Lower lobe of right lung (tissue), 2 donors: Measurements from ENCODE around the gene CACTIN. TPM values are rescaled to one million over a fixed set of nuclear protein-coding genes. Genes with fewer than 3 reads are reported as not detected.
"Not testable (repeated sequence)": the region's sequence is repeated elsewhere in the genome, so short reads cannot be mapped to it uniquely, and the experiment has no call there.

Source experiments
- ATAC-seq, 2 donors: fragments of 200-7000 bp; cut with Tn5 transposase; one replicate each; pipeline ENCODE4 v1.9.1; 2020 to 2022; ENCODE audit warnings: mild to moderate bottlenecking in 2 of 2, moderate library complexity in 2 of 2
- DNase-seq: peaks from one replicate; pipeline ENCODE4 v3.0.0-alpha.2; 2020
- H3K27ac ChIP-seq: fragments of 200-600 bp; one replicate; pipeline ENCODE4 v1.8.0; 2022
- H3K27me3 ChIP-seq: fragments of 200-600 bp; one replicate; pipeline ENCODE4 v1.8.0; 2022; ENCODE audit warnings: low read depth
- H3K36me3 ChIP-seq: fragments of 200-600 bp; one replicate; pipeline ENCODE4 v1.8.0; 2022; ENCODE audit warnings: mild to moderate bottlenecking
- H3K4me1 ChIP-seq: fragments of 200-600 bp; one replicate; pipeline ENCODE4 v1.8.0; 2022
- H3K4me3 ChIP-seq: fragments of 200-600 bp; one replicate; pipeline ENCODE4 v1.8.0; 2022; ENCODE audit warnings: mild to moderate bottlenecking
- H3K9me3 ChIP-seq: fragments of 200-600 bp; one replicate; pipeline ENCODE4 v1.8.0; 2022
- intact Hi-C: fragments of 100-400 bp; cut with DNase I; formaldehyde crosslinking; loops from one replicate; pipeline ENCODE4 v1.11.0; 2022
- total RNA-seq: library from RNA; stranded (reverse); fragmentation: NEBNext Ultra II Directional; extraction: Animal tissue kit (Norgen Biotek cat#: 25700); gene quantifications from one replicate; pipeline ENCODE4 v1.2.1, GENCODE V29; 2021
- TF ChIP-seq, protein P1 (sequence below): fragments of 200-600 bp; IDR thresholded peaks from one replicate; pipeline ENCODE4 v1.8.0; 2022; ENCODE audit warnings: antibody characterized with exemption, mild to moderate bottlenecking
- donor health status: DM: no; HTN: yes; CAD: no; lungs with severe emphysema.

CACTIN gene
- total RNA-seq, 1 donor from 2014 or later: 20.3 TPM

DNA sequence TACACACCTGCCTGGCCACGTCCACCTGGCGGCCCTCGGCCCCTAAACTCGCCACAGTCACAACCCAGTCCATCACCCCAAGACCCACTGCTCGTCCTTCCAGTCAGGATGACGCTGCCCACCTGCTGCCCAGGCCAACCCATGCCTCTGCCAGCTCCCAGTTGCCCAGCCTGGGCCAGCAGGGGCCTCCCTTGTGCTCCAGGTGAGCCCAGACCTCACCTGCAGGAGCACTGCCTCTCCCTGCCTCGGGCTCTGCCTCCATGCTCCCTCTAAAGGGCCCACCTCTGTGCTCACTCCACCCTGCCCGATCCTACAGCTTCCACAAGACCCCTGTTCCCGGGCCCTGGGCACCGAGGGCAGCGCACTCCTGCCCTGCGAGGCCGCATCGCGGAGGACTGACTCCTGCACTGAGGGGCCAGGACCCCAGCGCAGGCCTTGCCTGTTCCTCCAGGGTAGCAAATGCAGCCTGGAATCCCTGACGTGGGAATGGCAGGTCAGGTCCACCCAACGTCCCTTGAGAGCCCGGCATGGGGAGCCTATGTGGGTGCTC is 8.0 kb upstream of the CACTIN start:
- DNase-seq: no peak
- no peaks in the 10 kb centered on the region for H3K4me1 ChIP-seq
- H3K36me3 ChIP-seq: peaks cover 58% of the 10 kb centered on the region
- no peak for ATAC-seq
- no peak overlapping the region for H3K27ac ChIP-seq
- no peaks in the 10 kb centered on the region for H3K9me3 ChIP-seq
- H3K27me3 ChIP-seq: no peaks in the 10 kb centered on the region
- H3K4me3 ChIP-seq: no peak overlapping the region
- intact Hi-C loops: no loop called here
- TF ChIP-seq, protein P1, sequence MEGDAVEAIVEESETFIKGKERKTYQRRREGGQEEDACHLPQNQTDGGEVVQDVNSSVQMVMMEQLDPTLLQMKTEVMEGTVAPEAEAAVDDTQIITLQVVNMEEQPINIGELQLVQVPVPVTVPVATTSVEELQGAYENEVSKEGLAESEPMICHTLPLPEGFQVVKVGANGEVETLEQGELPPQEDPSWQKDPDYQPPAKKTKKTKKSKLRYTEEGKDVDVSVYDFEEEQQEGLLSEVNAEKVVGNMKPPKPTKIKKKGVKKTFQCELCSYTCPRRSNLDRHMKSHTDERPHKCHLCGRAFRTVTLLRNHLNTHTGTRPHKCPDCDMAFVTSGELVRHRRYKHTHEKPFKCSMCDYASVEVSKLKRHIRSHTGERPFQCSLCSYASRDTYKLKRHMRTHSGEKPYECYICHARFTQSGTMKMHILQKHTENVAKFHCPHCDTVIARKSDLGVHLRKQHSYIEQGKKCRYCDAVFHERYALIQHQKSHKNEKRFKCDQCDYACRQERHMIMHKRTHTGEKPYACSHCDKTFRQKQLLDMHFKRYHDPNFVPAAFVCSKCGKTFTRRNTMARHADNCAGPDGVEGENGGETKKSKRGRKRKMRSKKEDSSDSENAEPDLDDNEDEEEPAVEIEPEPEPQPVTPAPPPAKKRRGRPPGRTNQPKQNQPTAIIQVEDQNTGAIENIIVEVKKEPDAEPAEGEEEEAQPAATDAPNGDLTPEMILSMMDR: no peak

DNA sequence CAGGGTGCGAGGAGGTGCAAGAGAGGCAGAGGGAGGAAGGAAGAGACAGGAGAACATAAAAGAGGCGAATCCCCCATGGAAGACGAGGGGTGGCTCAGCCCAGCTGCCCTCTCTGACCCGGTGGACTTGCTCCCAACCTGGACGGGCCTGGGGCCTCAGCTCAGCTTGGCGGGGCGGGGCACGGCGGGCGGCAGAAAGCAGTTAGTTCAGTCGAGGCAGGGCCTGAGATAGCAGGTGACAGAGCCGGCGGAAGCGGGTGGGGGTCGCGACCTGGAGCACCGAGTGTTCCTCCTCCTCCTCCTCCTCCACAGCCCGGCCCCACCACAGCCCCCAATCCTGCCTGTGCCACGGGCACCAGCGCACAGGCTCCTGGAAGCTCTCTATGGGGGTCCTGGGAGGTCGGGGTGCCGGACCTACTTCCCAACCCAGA is 7.0 kb upstream of the CACTIN start:
- ATAC-seq (no peak), DNase-seq (no peak)
- peaks cover 48% of the 10 kb centered on the region for H3K36me3 ChIP-seq
- intact Hi-C loops: no loop called here
- H3K27ac ChIP-seq: no peak overlapping the region
- H3K9me3 ChIP-seq: no peaks in the 10 kb centered on the region
- TF ChIP-seq, protein P1: no peak
- no peaks in the 10 kb centered on the region for H3K27me3 ChIP-seq
- no peak overlapping the region for H3K4me3 ChIP-seq
- no peaks in the 10 kb centered on the region for H3K4me1 ChIP-seq

DNA sequence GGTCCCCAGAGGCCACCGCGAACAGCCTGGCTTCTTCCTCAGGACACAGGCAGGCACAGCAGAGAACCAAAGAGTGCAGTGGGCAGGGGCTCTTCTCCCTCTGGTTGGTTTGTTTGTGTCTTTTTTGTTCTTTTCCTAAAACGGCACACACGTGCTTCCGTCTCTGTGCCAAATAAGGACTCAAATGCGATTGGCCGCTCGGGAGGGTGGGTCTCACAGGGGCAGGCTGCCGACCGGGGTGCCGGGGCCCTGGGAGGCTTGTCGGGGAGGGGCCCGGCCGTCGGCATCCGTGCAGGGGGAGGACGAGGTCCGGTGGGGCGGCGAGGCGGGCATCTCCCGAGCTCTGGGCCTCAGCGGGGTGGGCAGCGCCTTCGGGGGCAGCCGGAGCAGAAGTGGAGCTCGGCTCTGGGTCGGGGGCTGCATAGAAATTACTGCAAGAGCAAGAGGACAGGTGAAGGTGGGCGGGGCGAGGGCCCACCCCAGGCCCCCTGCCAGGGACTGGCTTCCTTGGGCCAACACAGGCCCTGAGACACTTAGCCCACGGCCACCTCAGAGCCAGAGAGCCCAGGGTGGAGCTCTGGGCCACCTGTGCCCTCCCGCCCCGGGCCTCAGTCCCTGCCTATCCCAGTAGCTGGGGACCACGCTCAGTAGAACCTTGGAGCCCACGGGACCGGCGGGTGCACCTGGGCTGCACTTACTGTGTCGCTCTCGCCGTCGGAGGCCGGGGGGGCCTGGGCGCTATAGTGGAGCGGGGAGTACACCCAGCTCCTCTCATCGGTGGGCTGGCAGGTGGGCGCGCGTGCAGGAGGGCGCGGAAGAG is 6.4 kb upstream of the CACTIN start:
- Histone ChIP-seq H3K27me3 (no peaks in the 10 kb centered on the region), H3K9me3 (no peaks in the 10 kb centered on the region), H3K4me1 (no peaks in the 10 kb centered on the region), H3K27ac (no peak overlapping the region), H3K36me3 (peaks cover 42% of the 10 kb centered on the region), H3K4me3 (no peak overlapping the region)
- intact Hi-C loops: no loop called here
- DNase-seq: no peak
- no peak for ATAC-seq
- TF ChIP-seq, protein P1: no peak

DNA sequence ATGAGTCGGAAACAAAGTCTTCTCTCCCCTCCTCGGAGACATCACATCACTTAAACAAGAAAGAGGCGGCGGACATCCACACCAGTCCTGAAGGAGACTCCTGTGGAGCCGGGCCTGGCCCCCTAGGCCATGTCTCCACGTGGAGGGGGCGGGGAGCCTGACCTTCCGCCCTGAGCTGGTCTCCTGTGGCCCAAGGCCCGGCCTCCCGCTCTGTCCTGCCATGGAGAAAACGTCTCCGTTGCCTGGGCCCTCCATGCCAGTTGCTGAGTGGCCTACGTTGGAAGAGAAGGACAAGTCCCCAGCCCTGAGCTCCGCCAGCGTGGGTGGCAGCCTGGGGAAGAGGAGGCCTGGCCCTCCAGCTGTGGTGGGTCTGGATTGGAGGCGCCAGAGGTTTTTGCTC is 5.5 kb upstream of the CACTIN start:
- TF ChIP-seq, protein P1: no peak
- Histone ChIP-seq H3K4me3 (no peak overlapping the region), H3K9me3 (no peaks in the 10 kb centered on the region), H3K36me3 (peaks cover 36% of the 10 kb centered on the region), H3K27me3 (no peaks in the 10 kb centered on the region), H3K4me1 (peaks cover 4% of the 10 kb centered on the region), H3K27ac (no peak overlapping the region)
- ATAC-seq (no peak), DNase-seq (no peak)
- intact Hi-C loops: no loop called here

DNA sequence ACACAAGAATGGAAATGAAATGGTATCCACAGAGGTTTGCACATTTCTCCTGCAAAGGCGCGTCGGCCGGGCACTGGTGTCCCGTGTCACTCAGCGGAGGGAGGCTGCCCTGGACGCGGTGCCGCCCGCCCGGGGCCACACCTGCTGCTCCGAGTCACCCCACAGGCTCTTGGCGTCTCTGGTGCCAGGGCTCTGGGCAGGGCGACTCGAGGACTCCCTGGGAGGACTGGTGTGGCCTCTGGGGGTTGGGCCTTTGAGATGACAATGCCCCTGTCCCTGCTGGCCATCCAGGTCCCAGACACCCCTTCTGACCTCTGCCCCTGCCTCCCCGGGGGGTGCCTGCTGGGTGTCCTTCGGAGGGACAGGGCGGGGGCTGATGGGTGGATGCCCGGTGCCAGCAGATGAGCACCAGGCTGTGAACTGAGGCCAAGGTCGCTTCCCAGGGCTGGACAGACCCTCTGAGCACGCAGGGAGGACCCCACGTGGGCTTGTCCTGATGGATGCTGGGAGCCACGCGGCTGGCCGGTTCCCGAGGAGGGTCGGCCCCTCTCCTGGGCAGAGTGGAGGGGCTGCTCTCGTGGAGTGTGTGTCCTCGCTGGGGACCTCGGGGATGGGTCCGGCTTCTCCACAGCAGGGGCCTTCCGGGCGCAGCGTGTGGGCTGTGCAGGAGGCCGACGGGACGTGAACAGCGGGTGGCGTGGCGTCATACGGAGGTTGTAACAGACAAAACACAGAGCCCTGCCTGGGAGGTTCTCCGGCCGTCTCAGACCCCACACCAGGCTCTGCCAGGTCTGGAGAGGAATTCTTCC is 4.7 kb upstream of the CACTIN start:
- Histone ChIP-seq H3K4me1 (peaks cover 4% of the 10 kb centered on the region), H3K36me3 (peaks cover 29% of the 10 kb centered on the region), H3K27me3 (no peaks in the 10 kb centered on the region), H3K27ac (no peak overlapping the region), H3K9me3 (no peaks in the 10 kb centered on the region), H3K4me3 (no peak overlapping the region)
- no peak for ATAC-seq
- intact Hi-C loops: no loop called here
- DNase-seq: no peak
- TF ChIP-seq, protein P1: no peak

DNA sequence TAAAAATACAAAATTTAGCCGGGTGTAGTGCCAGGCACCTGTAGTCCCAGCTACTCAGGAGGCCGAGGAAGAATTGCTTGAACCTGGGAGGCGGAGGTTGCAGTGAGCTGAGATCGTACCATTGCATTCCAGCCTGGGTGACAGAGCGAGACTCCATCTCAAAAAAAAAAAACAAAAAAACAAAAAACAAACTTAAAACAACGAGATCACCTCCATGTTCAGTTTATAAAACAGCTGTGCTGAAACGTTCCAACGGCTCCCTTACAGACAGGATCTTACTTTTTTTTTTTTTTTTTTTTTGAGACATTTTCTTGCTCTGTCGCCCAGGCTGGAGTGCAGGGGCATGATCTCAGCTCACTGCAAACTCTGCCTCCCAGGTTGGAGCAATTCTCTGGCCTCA is 2.2 kb upstream of the CACTIN start:
- intact Hi-C loops, H3K27me3 ChIP-seq, H3K27ac ChIP-seq, DNase-seq, H3K4me3 ChIP-seq, ATAC-seq, H3K9me3 ChIP-seq: not testable (repeated sequence)
- H3K4me1 ChIP-seq: peaks cover 19% of the 10 kb centered on the region
- peaks cover 26% of the 10 kb centered on the region for H3K36me3 ChIP-seq
